HepG2 (cell line): ENCODE measurements around the gene MYADML2. TPM values are rescaled to one million over a fixed set of nuclear protein-coding genes. Genes with fewer than 3 reads are reported as not detected.

Source experiments
- ATAC-seq: fragments of 200-7000 bp; cut with Tn5 transposase; 3 replicates; pipeline ENCODE4 v1.9.1; 2020; ENCODE audit warnings: mild to moderate bottlenecking, moderate library complexity
- BruUV-seq: library from RNA; stranded (reverse); fragments of 400-500 nt; replicated peaks from 2 replicates; lab custom pipeline; 2021; lab: Mats Ljungman, UMichigan
- CTCF ChIA-PET: fragments of 300-600 bp; formaldehyde crosslinking; extraction: SDS; loops from one replicate; lab custom pipeline; 2021; ENCODE audit warnings: low total read pairs, inconsistent platforms, low intra/inter-chr PET ratio; lab: Yijun Ruan, JAX
- POLR2A ChIA-PET: fragments of 350-600 bp; sonication (Branson Sonifier 250); formaldehyde crosslinking; loops from one replicate; lab custom pipeline; 2020; ENCODE audit warnings: antibody characterized with exemption, inconsistent platforms; lab: Yijun Ruan, JAX
- DNase-seq: peaks from one replicate; pipeline ENCODE4 v3.0.0-alpha.2; 2015; ENCODE audit warnings: low spot score
- FAIRE-seq: peaks from 3 replicates; lab custom pipeline; 2011; peaks lifted over from hg19 to GRCh38; lab: Jason Lieb, UNC
- H2AFZ ChIP-seq: one replicate; pipeline ENCODE4 v1.6.1; 2011; ENCODE audit warnings: low read length, inconsistent platforms
- H3K27ac ChIP-seq: fragments of 300-600 bp; 3 replicates; pipeline ENCODE4 v1.8.0; 2011; ENCODE audit warnings: mixed run types, mild to moderate bottlenecking, mixed read lengths, low read length, inconsistent platforms; ENCODE audit not compliant: insufficient read depth; ENCODE audit errors: extremely low read length
- H3K27me3 ChIP-seq, 2 experiments: fragments of 200-600 bp in 1 of 2; 2 replicates in 1 of 2; 3 replicates in 1 of 2; pipeline versions ENCODE4 v1.6.0 to v1.8.0; 2011; ENCODE audit warnings: low read length in 2 of 2, mild to moderate bottlenecking in 2 of 2, moderate library complexity in 2 of 2, inconsistent platforms in 1 of 2; ENCODE audit not compliant: insufficient read depth in 2 of 2, control insufficient read depth in 1 of 2
- H3K36me3 ChIP-seq, 2 experiments: fragments of 200-600 bp in 1 of 2; replicated peaks in 1 of 2; 2 replicates in 1 of 2; 3 replicates in 1 of 2; pipeline versions ENCODE4 v1.5.1 to v1.8.0; 2011; ENCODE audit warnings: low read length in 2 of 2, inconsistent platforms in 1 of 2; ENCODE audit not compliant: insufficient read depth in 2 of 2, control insufficient read depth in 1 of 2
- H3K4me1 ChIP-seq: 2 replicates; pipeline ENCODE4 v1.5.1; 2012; ENCODE audit warnings: low read length, inconsistent platforms; ENCODE audit not compliant: insufficient read depth
- H3K4me2 ChIP-seq: 2 replicates; pipeline ENCODE4 v1.6.0; 2011; ENCODE audit warnings: low read depth, low read length, inconsistent platforms
- H3K4me3 ChIP-seq, 3 experiments: fragments of 200-600 bp in 1 of 3; sonication (generic), shearing (Covaris generic) in 1 of 3; replicated peaks in 1 of 3; 2 replicates each; pipeline ENCODE4 v1.5.1; 2011 to 2016; ENCODE audit warnings: low read length in 3 of 3, inconsistent platforms in 2 of 3, low read depth in 2 of 3, mild to moderate bottlenecking in 2 of 3, control low read depth in 1 of 3, mixed read lengths in 1 of 3; ENCODE audit not compliant: insufficient read depth in 1 of 3
- H3K79me2 ChIP-seq: one replicate; pipeline ENCODE4 v1.6.1; 2011; ENCODE audit warnings: low read length, inconsistent platforms; ENCODE audit not compliant: insufficient read depth
- H3K9ac ChIP-seq: 2 replicates; pipeline ENCODE4 v1.6.0; 2011; ENCODE audit warnings: mild to moderate bottlenecking, low read depth, low read length, inconsistent platforms; ENCODE audit not compliant: insufficient read depth
- H3K9me3 ChIP-seq: 2 replicates; pipeline ENCODE4 v1.5.1; 2012; ENCODE audit warnings: mild to moderate bottlenecking, low read length
- H4K20me1 ChIP-seq: 2 replicates; pipeline ENCODE4 v1.6.0; 2011; ENCODE audit warnings: inconsistent platforms, mild to moderate bottlenecking, low read length, moderate library complexity; ENCODE audit not compliant: insufficient read depth
- FLYWCH1 ChIP-seq: sonication (generic); formaldehyde crosslinking; IDR thresholded peaks from 2 replicates; pipeline ENCODE4 v1.8.1; 2023; ENCODE audit warnings: mild to moderate bottlenecking, missing genetic modification reagents
- FOXC1 ChIP-seq: sonication (generic); formaldehyde crosslinking; IDR thresholded peaks from 2 replicates; pipeline ENCODE4 v1.8.0; 2022; ENCODE audit warnings: mild to moderate bottlenecking, missing genetic modification reagents, borderline replicate concordance
- GTF3A ChIP-seq: sonication (generic); formaldehyde crosslinking; conservative IDR thresholded peaks from 2 replicates; pipeline ENCODE4 v1.4.0; 2020; ENCODE audit warnings: mild to moderate bottlenecking, missing genetic modification reagents
- NFKB2 ChIP-seq: sonication (generic); formaldehyde crosslinking; IDR thresholded peaks from 2 replicates; pipeline ENCODE4 v1.4.0; 2020; ENCODE audit warnings: missing genetic modification reagents, borderline replicate concordance
- PRMT3 ChIP-seq: sonication (generic); formaldehyde crosslinking; IDR thresholded peaks from 2 replicates; pipeline ENCODE4 v1.8.1; 2022; ENCODE audit warnings: low read depth, mild to moderate bottlenecking, moderate library complexity, missing genetic modification reagents, borderline replicate concordance
- TEAD3 ChIP-seq: optimal IDR thresholded peaks from 2 replicates; pipeline ENCODE3; 2016; ENCODE audit warnings: borderline replicate concordance
- U2AF1 ChIP-seq: fragments of 200-400 bp; formaldehyde crosslinking; optimal IDR thresholded peaks from 2 replicates; pipeline ENCODE3; 2017; ENCODE audit warnings: mild to moderate bottlenecking, low read depth, low read length
- ZMAT3 ChIP-seq: sonication (generic); formaldehyde crosslinking; conservative IDR thresholded peaks from 2 replicates; pipeline ENCODE4 v1.7.0; 2021; ENCODE audit warnings: missing genetic modification reagents
- ZNF678 ChIP-seq: sonication (generic); formaldehyde crosslinking; IDR thresholded peaks from 2 replicates; pipeline ENCODE4 v1.4.0; 2020; ENCODE audit warnings: mild to moderate bottlenecking, missing genetic modification reagents
- WGBS: methylation state at CpG from one replicate; pipeline ENCODE4 v1.1.6; 2017; ENCODE audit warnings: low lambda C conversion rate; 5-methylcytosine and 5-hydroxymethylcytosine counted together
- in situ Hi-C: cut with HindIII; loops from 2 replicates; pipeline ENCODE4 v1.10.0; 2017; ENCODE audit warnings: low pct_unique_long_range_greater_than_20kb; ENCODE audit not compliant: extremely low pct_ligation_motif_present
- intact Hi-C: fragments of 100-400 bp; cut with micrococcal nuclease; formaldehyde crosslinking; loops from one replicate; pipeline ENCODE4 v1.10.0; 2022; ENCODE audit not compliant: unreplicated experiment
- polyA plus RNA-seq, 8 experiments: library from polyadenylated mRNA; depleted of rRNA in 3 of 8; stranded (reverse) in 7 of 8; unstranded in 1 of 8; fragments of >200 nt; fragmentation: Illumina TruSeq in 4 of 8; extraction: Trizol in 4 of 8; gene quantifications; 2 replicates each; pipeline versions ENCODE4 v1.2.1 to v1.2.3, GENCODE V29; 2011 to 2016; ENCODE audit warnings: low read depth in 4 of 8, missing spikeins in 1 of 8, mixed read lengths in 1 of 8; ENCODE audit not compliant: insufficient read depth in 1 of 8
- total RNA-seq, 5 experiments: library from RNA; depleted of rRNA; stranded (reverse); fragments of >200 nt; fragmentation: Illumina TruSeq; extraction: Trizol; gene quantifications; 2 replicates each; pipeline ENCODE4 v1.2.3, GENCODE V29; 2016; ENCODE audit warnings: low read depth in 1 of 5
- TF ChIP-seq, protein P1 (sequence below): sonication (generic); formaldehyde crosslinking; IDR thresholded peaks from 2 replicates; pipeline ENCODE4 v1.8.1; 2023; ENCODE audit warnings: mild to moderate bottlenecking, missing genetic modification reagents
- TF ChIP-seq, protein P2 (sequence below): sonication (generic); formaldehyde crosslinking; IDR thresholded peaks from 2 replicates; pipeline ENCODE4 v1.4.0; 2020; ENCODE audit warnings: mild to moderate bottlenecking, missing genetic modification reagents

MYADML2 gene
- total and polyA plus RNA-seq, 2 of the 13 experiments (the other 11 are each of a cell fraction or from before 2014, with no cell fraction given) = not detected

DNA sequence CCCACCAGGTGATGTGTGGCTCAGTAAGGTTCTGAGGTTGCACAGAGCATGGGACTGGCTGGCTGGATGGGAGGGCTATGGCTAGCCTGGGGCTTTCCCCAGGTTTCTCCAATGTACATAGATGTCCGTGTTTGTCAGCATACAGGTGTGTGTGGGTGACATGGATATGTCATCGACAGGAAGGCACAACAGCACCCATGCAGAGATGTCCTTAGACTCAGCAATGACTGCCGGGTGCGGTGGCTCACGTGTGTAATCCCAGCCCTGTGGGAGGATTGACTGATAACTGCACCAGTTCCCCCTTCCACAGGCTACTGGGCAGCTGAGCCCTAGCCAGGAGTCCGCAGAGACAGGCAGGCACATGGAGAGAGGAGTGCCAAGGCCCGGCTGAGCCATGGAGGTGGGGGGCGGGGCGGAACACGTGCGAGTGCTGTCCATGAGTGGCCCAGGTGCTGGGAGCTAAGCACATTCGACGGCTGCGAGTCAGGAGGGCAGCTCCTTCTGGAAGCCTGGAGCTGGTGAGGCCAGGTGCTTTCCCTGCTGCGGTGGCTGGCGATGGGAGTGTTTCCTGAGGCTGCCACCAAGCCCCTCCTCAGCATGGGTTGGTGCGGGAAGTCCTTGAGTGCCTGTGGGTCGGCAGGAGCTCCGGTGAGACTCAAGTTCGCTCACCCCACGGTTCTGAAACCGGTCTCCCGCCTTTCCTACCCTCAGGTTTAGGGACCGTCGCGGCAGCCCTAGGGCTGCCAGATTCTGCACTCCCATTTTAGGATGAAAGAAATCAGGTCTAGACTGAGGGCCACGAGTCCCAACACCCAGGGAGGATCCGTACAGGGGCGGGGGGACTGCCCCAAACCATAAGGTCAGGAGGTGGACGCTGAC, 29.5 kb upstream of the MYADML2 start:
- Histone ChIP-seq H3K9me3 (peaks cover 13% of the 10 kb centered on the region), H3K27me3 (no peaks in the 10 kb centered on the region), H3K9ac (peak overlapping the region; percentile 95), H4K20me1 (no peaks in the 10 kb centered on the region), H3K4me2 (peak overlapping the region; percentile 97), H3K27ac (peak overlapping the region; percentile 85), H3K79me2 (peaks cover 26% of the 10 kb centered on the region), H3K36me3 (peaks cover 1 to 13% of the 10 kb centered on the region in 2 experiments; a peak in 4 of 5 replicates), H3K4me1 (peaks cover 47% of the 10 kb centered on the region), H3K4me3 (peak overlapping the region; percentile 86 to 92 (median 87)), H2AFZ (no peak overlapping the region)
- ChIA-PET CTCF (interaction anchor here (5.6 kb wide), 1 partner anchor 17 kb away, joined by 25 read pairs; the partner anchor contains the start of gene NOTUM), POLR2A (interaction anchor here (0.9 to 14.1 kb wide), 10 partner anchors 9 to 250 kb away, joined by 3 to 382 read pairs (median 4); partner anchors contain the start of genes CENPX, LRRC45 and NOTUM)
- no peak for DNase-seq
- in situ Hi-C loops (no loop called here), intact Hi-C loops (loop anchor here (1.0 to 10.0 kb wide), 2 partner anchors 16 to 118 kb away; partner anchors contain the start of gene FASN)
- 26% methylated on average over 25 of the region's 30 CpGs for whole genome bisulfite sequencing
- peak; percentile 39 for ATAC-seq
- BruUV-seq = TSS peak; percentile 86
- FAIRE-seq = peak; percentile 12
- TF ChIP-seq GTF3A (CRISPR knock-in tag) = no peak
- peak; percentile 84 for TF ChIP-seq PRMT3 (CRISPR knock-in tag)
- TF ChIP-seq NFKB2 (CRISPR knock-in tag) = peak; percentile 87
- TF ChIP-seq FLYWCH1 (CRISPR knock-in tag) = 0 out of 2 replicates have a peak, but pooled peaks have one; percentile 68
- TF ChIP-seq ZNF678 (CRISPR knock-in tag) = 0 out of 2 replicates have a peak, but pooled peaks have one; percentile 16
- peak; percentile 10 for TF ChIP-seq TEAD3 (CRISPR knock-in tag)
- TF ChIP-seq, protein P1, sequence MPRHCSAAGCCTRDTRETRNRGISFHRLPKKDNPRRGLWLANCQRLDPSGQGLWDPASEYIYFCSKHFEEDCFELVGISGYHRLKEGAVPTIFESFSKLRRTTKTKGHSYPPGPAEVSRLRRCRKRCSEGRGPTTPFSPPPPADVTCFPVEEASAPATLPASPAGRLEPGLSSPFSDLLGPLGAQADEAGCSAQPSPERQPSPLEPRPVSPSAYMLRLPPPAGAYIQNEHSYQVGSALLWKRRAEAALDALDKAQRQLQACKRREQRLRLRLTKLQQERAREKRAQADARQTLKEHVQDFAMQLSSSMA (CRISPR knock-in tag) = peak; percentile 86
- TF ChIP-seq, protein P2, sequence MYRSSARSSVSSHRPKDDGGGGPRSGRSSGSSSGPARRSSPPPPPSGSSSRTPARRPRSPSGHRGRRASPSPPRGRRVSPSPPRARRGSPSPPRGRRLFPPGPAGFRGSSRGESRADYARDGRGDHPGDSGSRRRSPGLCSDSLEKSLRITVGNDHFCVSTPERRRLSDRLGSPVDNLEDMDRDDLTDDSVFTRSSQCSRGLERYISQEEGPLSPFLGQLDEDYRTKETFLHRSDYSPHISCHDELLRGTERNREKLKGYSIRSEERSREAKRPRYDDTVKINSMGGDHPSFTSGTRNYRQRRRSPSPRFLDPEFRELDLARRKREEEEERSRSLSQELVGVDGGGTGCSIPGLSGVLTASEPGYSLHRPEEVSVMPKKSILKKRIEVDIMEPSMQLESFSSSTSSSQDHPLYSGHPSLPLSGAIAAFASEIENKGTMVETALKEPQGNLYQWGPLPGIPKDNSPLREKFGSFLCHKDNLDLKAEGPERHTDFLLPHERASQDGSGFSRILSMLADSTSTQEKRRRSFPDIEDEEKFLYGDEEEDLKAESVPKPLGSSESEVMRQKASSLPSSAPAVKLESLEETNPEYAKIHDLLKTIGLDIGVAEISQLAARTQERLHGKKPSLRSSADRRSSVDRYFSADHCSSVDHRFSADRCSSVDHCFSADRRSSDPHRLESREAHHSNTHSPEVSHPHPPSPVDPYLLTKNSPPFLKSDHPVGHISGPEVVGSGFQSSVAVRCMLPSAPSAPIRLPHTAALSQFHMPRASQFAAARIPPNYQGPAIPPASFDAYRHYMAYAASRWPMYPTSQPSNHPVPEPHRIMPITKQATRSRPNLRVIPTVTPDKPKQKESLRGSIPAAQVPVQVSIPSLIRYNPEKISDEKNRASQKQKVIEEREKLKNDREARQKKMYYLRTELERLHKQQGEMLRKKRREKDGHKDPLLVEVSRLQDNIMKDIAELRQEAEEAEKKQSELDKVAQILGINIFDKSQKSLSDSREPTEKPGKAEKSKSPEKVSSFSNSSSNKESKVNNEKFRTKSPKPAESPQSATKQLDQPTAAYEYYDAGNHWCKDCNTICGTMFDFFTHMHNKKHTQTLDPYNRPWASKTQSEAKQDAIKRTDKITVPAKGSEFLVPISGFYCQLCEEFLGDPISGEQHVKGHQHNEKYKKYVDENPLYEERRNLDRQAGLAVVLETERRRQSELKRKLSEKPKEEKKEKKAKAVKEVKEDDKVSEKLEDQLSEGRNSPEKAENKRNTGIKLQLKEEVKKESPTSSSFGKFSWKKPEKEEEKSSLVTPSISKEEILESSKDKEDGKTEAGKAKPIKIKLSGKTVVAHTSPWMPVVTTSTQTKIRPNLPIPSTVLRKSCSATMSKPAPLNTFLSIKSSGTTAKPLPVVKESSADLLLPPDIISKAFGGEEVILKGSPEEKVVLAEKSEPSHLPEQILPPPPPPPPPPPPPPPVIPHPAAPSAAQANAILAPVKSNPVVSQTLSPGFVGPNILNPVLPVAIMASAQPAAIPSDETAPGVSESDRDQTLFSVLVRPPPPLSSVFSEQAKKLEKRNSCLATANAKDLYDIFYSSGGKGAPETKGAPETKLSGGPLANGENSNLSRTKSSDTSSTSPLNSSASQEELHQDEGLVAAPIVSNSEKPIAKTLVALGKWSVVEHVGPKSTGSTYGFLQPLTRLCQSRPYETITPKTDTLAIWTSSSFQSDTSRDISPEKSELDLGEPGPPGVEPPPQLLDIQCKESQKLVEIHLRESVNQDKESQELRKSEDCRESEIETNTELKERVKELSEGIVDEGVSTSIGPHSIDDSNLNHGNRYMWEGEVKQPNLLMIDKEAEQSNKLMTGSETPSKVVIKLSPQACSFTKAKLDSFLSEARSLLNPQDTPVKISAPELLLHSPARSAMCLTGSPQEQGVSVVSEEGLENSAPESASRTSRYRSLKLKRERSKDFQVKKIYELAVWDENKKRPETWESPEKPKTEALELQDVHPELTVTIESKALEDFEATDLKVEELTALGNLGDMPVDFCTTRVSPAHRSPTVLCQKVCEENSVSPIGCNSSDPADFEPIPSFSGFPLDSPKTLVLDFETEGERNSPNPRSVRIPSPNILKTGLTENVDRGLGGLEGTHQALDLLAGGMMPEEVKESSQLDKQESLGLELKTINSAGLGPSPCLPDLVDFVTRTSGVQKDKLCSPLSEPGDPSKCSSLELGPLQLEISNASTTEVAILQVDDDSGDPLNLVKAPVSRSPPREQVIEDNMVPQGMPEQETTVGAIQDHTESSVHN = 0 out of 2 replicates have a peak, but pooled peaks have one; percentile 30
- TF ChIP-seq FOXC1 = peak; percentile 44; the same call in 1 of the 2 replicates
- TF ChIP-seq U2AF1 = peak; percentile 8
- TF ChIP-seq ZMAT3 (CRISPR knock-in tag) = peak; percentile 54; the same call in 1 of the 2 replicates
